ENCODE data around the gene MSH5. TPM values are rescaled to one million over a fixed set of nuclear protein-coding genes. Genes with fewer than 3 reads are reported as not detected.

MSH5 gene
- total RNA-seq, 2 experiments from 2014 or later: 75.6 to 109 TPM

DNA sequence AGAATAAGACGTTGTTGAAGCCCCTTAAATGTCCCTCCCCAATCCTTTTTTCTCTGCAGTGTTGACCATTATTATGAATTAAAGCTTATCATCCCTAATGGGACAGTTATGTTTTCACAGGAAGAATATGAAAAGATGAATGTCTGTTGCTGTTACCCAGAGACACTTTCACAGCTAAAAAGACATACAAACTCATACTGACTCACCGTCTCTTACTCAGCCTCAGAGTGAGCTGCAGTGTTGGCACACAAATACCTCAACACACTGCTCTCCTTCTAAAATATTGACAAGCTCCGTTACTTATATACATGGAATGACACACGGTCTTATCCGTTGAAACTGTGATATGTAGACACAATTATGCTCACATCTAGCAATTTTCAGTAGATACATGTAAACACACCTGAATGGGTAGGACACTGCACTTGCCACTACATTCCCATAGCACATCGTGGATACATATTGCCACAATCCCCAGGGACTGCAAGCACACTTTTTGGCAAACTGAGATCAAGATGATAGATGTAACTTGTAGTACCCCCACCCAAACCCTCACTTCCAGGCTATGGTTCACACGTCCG lies 13.0 kb downstream of the MSH5 start:
- no peak for DNase-seq
- Mint-ChIP-seq H3K27ac (no peak overlapping the region), H3K36me3 (peaks cover 14% of the 10 kb centered on the region), H3K4me1 (no peaks in the 10 kb centered on the region), H3K27me3 (no peaks in the 10 kb centered on the region), H3K4me3 (no peak overlapping the region), H3K9me3 (ENCODE audit: low read depth) (no peaks in the 10 kb centered on the region)
- no peak for ATAC-seq
- CTCF ChIA-PET: interaction anchor here (1.1 to 3.0 kb wide), 3 partner anchors 17 to 23 kb away, joined by 3 to 15 read pairs (median 5); no protein-coding TSS in a partner anchor

DNA sequence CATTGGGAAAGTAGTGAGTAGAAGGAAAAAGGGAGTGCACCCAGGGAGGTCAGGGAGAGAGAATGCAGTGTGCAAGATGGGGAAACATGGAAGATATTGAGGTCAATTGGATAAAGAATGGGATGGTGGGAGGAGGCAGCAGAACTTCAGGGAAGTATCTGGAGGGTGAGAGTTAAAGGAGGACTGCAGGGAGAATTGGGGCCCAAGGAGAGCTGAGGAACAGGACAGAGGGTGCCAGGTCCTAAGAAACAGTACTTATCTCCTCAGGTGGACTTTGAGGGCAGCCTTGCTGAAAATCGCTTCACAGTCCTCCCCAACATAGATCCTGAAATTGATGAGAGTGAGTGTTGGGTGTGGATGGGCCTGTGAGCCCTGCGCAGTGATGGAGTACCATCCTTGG lies 18.5 kb downstream of the MSH5 start:
- Mint-ChIP-seq H3K4me3 (no peak overlapping the region), H3K4me1 (no peaks in the 10 kb centered on the region), H3K27ac (no peak overlapping the region), H3K9me3 (ENCODE audit: low read depth) (no peaks in the 10 kb centered on the region), H3K27me3 (no peaks in the 10 kb centered on the region), H3K36me3 (peaks cover 24% of the 10 kb centered on the region)
- ATAC-seq (no peak), DNase-seq (no peak)
- CTCF ChIA-PET: interaction anchor here (3.5 kb wide), 1 partner anchor 12 kb away, joined by 16 read pairs; no protein-coding TSS in a partner anchor

- H3K9me3 Mint-ChIP-seq (ENCODE audit: low read depth): no peaks in the 10 kb centered on the region
- CTCF ChIA-PET: interaction anchor here (2.4 to 3.5 kb wide), 2 partner anchors 9 to 30 kb away, joined by 6 to 16 read pairs; no protein-coding TSS in a partner anchor
- no peak overlapping the region for H3K27ac Mint-ChIP-seq
- DNase-seq (no peak), ATAC-seq (no peak)
- no peaks in the 10 kb centered on the region for H3K27me3 Mint-ChIP-seq
- no peaks in the 10 kb centered on the region for H3K4me1 Mint-ChIP-seq
- H3K36me3 Mint-ChIP-seq: peaks cover 28% of the 10 kb centered on the region
- no peak overlapping the region for H3K4me3 Mint-ChIP-seq
Measured at GRCh38 chr6:31760790-31761189, 21.0 kb downstream of the MSH5 start.

DNA sequence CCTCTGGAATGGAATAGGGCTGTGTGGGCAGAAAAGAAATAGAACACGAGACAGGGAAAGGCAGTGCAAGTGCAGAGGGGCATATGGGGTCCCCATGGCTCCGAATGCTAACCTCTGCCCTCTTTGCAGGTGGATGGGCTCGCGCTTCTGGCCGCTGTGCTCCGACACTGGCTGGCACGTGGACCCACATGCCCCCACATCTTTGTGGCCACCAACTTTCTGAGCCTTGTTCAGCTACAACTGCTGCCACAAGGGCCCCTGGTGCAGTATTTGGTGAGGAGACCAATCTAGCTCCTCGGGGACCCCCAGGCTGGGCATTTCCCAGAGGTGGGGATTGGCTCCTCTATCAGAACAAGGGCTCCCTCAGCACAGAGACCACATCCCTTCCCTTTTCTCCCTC lies 21.5 kb downstream of the MSH5 start:
- Mint-ChIP-seq H3K27me3 (no peaks in the 10 kb centered on the region), H3K9me3 (ENCODE audit: low read depth) (no peaks in the 10 kb centered on the region), H3K27ac (no peak overlapping the region), H3K4me1 (no peaks in the 10 kb centered on the region), H3K4me3 (no peak overlapping the region), H3K36me3 (peaks cover 28% of the 10 kb centered on the region)
- no peak for DNase-seq
- no peak for ATAC-seq
- CTCF ChIA-PET: no interaction called here

- CTCF ChIA-PET: no interaction called here
Measured at GRCh38 chr6:31762356-31762755, 22.6 kb downstream of the MSH5 start, which contains the start of gene SAPCD1. Gene SAPCD1 (plus strand): TSS chr6:31762656. CDS start chr6:31763055, 399 bp downstream.

GRCh38 chr6:31762878-31763618 lies 23.2 kb downstream of the MSH5 start:
- Mint-ChIP-seq H3K4me3 (no peak overlapping the region), H3K27ac (no peak overlapping the region), H3K27me3 (no peaks in the 10 kb centered on the region), H3K36me3 (peaks cover 28% of the 10 kb centered on the region), H3K9me3 (ENCODE audit: low read depth) (no peaks in the 10 kb centered on the region), H3K4me1 (peaks cover under 1% of the 10 kb centered on the region)
- no peak for DNase-seq
- ATAC-seq: no peak
- CTCF ChIA-PET: no interaction called here

More at GRCh38 chr6:31762356-31762755, 22.6 kb downstream of the MSH5 start, which contains the start of gene SAPCD1:
- Mint-ChIP-seq H3K27ac (no peak within 1 kb of the TSS), H3K4me1 (no peaks in the 10 kb centered on the region), H3K36me3 (peaks cover 28% of the 10 kb centered on the region), H3K27me3 (no peaks in the 10 kb centered on the region), H3K4me3 (no peak within 1 kb of the TSS), H3K9me3 (ENCODE audit: low read depth) (no peaks in the 10 kb centered on the region)
- no peak for DNase-seq
- no peak for ATAC-seq

DNA sequence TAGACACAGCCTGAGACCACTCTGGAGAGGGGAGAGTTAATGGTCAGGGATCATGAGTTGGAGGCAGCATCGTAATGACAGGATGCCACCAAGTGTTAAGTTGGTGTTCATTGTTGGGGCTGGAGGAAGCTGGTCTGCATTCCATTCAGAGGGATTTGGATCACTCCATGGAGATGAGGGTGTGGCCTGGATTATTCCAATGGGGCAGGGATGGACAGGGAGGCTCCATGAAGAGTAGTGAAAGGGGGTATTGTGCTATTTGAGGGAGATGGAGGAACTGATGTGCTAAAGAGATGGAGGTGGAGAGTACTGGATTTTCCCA lies 23.8 kb downstream of the MSH5 start:
- DNase-seq (no peak), ATAC-seq (no peak)
- CTCF ChIA-PET: no interaction called here
- Mint-ChIP-seq H3K27me3 (no peaks in the 10 kb centered on the region), H3K27ac (no peak overlapping the region), H3K4me1 (peaks cover 4% of the 10 kb centered on the region), H3K4me3 (no peak overlapping the region), H3K9me3 (ENCODE audit: low read depth) (no peaks in the 10 kb centered on the region), H3K36me3 (peaks cover 26% of the 10 kb centered on the region)

DNA sequence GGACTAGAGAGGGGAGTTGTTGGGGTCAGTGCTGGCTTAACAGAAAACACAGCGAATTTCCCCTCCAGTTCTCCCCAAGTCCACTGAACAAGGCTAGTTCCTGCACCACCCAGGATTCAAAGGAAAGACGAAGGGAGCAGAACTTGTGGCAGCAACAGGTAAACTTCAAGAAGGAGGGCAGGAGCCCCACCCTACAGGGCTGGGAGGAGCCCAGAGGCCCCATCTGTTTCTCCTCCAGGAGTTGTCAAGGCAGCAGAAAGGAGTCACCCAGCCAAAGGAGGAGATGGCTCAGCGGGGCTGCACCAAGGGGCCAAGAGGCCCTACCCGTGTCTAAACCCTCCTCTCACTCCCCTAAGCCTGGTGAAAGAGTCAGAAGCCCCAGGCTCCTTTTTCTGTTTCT lies 24.4 kb downstream of the MSH5 start:
- H3K4me1 Mint-ChIP-seq: peaks cover 4% of the 10 kb centered on the region
- peak overlapping the region; percentile 17 for H3K27ac Mint-ChIP-seq
- ATAC-seq: no peak
- H3K9me3 Mint-ChIP-seq (ENCODE audit: low read depth): no peaks in the 10 kb centered on the region
- no peaks in the 10 kb centered on the region for H3K27me3 Mint-ChIP-seq
- CTCF ChIA-PET: no interaction called here
- no peak overlapping the region for H3K4me3 Mint-ChIP-seq
- no peak for DNase-seq
- H3K36me3 Mint-ChIP-seq: peaks cover 23% of the 10 kb centered on the region

DNA sequence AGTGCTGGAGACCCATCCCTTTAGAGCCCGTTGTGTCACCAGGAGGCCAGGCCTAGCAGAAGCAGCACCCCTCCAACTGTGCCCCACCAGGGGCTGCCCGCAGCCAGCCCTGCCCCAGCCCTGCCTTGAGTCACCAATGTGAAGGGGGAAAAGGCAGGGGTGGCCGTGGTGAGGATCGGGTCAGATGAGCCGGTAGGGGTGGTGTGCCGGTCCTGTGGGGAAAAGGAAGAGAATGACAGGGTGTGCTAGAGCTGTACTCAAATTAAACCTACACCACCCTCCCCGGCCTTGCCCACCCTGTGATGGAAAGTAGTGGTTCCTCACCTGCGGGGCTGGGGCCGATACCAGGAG lies 25.7 kb downstream of the MSH5 start:
- DNase-seq (no peak), ATAC-seq (no peak)
- Mint-ChIP-seq H3K36me3 (peaks cover 17% of the 10 kb centered on the region), H3K9me3 (ENCODE audit: low read depth) (no peaks in the 10 kb centered on the region), H3K4me3 (no peak overlapping the region), H3K27ac (no peak overlapping the region), H3K4me1 (peaks cover 13% of the 10 kb centered on the region), H3K27me3 (no peaks in the 10 kb centered on the region)
- CTCF ChIA-PET: no interaction called here

- H3K4me1 Mint-ChIP-seq: peaks cover 15% of the 10 kb centered on the region
- peaks cover 12% of the 10 kb centered on the region for H3K36me3 Mint-ChIP-seq
- no peak overlapping the region for H3K27ac Mint-ChIP-seq
- ATAC-seq: no peak
- no peak for DNase-seq
- CTCF ChIA-PET: no interaction called here
- H3K4me3 Mint-ChIP-seq: no peak overlapping the region
- H3K9me3 Mint-ChIP-seq (ENCODE audit: low read depth): no peaks in the 10 kb centered on the region
- H3K27me3 Mint-ChIP-seq: no peaks in the 10 kb centered on the region
Measured at GRCh38 chr6:31765910-31766794, 26.3 kb downstream of the MSH5 start.

DNA sequence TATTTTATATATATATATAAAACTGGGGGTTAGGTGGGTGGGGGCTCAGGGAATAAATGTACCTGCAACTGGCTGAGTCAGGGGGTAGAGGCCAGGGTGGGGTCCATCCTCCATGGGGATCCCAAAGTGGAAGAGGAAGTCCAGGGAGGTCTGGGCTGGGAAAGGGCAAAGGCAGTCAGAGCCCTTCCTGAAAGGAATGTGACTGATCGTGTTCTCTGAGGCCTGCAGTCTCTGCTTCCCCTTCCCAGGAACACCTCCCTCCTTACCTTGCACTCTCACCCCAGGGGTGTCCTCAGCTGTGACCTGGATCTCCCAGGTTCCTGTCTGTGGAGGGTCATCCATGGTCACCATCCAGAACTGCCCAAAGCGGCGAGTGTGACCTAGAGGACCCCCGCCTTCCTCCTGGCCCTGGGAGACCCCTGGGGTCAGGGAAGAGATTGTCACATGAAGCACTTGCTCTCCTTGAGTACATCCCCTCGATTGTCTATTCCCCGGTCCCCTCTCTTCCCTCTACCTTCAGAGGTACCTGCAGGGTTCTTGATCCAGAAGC lies 27.4 kb downstream of the MSH5 start:
- peaks cover 11% of the 10 kb centered on the region for H3K36me3 Mint-ChIP-seq
- H3K9me3 Mint-ChIP-seq (ENCODE audit: low read depth): no peaks in the 10 kb centered on the region
- no peaks in the 10 kb centered on the region for H3K27me3 Mint-ChIP-seq
- H3K4me1 Mint-ChIP-seq: peaks cover 22% of the 10 kb centered on the region
- CTCF ChIA-PET: interaction anchor here (1.1 kb wide), 1 partner anchor 28 kb away, joined by 3 read pairs; the partner anchor contains the start of gene MSH5
- no peak overlapping the region for H3K27ac Mint-ChIP-seq
- ATAC-seq (no peak), DNase-seq (no peak)
- no peak overlapping the region for H3K4me3 Mint-ChIP-seq

DNA sequence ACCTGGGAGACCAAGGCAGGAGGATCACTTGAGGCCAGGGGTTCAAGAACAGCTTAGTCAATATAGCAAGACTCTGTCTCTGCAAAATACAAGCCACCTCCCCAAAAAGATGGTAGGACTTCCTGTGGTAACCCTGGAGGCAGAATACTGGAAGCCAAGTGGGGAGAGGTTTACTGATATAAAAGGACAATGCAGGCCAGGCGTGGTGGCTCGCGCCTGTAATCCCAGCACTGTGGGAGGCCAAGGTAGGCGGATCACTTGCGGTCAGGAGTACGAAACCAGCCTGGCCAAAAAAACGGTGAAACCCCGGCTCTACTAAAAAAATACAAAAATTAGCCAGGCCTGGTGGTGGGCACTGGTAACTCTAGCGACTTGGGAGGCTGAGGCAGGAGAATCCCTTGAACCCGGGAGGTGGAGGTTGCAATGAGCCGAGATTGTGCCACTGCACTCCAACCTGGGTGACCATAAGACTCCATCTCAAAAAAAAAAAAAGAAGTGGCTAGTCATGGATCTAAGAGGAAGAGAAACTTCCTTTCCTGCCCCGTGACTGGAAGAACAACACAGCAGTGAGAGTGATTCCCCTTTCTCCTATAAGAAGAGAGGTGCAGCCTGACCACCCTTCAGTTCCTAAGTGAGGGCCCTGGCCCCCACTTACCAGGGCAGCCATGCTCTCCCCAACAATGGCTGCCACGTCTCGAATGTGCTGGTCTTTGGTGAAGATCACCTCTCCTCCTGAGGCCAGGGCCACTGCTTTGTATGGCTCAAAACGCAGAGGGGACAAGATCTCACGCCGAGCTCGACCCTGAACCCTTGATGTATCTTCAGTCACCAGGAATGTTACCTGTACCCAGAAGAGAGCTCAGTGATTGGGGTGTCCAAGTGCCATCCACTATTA lies 28.8 kb downstream of the MSH5 start:
- Mint-ChIP-seq H3K4me1 (peaks cover 31% of the 10 kb centered on the region), H3K27me3 (no peaks in the 10 kb centered on the region), H3K9me3 (ENCODE audit: low read depth) (no peaks in the 10 kb centered on the region), H3K36me3 (peaks cover 7% of the 10 kb centered on the region), H3K4me3 (no peak overlapping the region), H3K27ac (no peak overlapping the region)
- DNase-seq (no peak), ATAC-seq (no peak)
- CTCF ChIA-PET: interaction anchor here (0.9 to 3.1 kb wide), 27 partner anchors 9 to 111 kb away, joined by 3 to 44 read pairs (median 6); partner anchors contain the start of genes ABHD16A, C6orf47, CLIC1 and DDAH2

Measured in activated CD8-positive, alpha-beta memory T cell treated with anti-CD3 and anti-CD28 coated beads, Interleukin-2, amount 10 ng/mL, durations not matched to agents 7 days and 5 days (primary cell).